ENCODE results near the gene EFHD2.

Gene EFHD2

GRCh38 chr1:15445390-15446122 is 35.9 kb downstream of the EFHD2 start:
- DNase-seq (ENCODE audit: low read depth): no peak
- TF ChIP-seq CTCF (IDR thresholded peaks at IDR 0.05; ENCODE audit: low read length, missing control alignments): no peak
- H3K4me3 ChIP-seq (replicated peaks; ENCODE audit: low read depth, low read length): no peak overlapping the region

GRCh38 chr1:15446212-15446611 is 36.5 kb downstream of the EFHD2 start:
- DNase-seq (ENCODE audit: low read depth): no peak
- H3K4me3 ChIP-seq (replicated peaks; ENCODE audit: low read depth, low read length): no peak overlapping the region
- no peak for TF ChIP-seq CTCF (IDR thresholded peaks at IDR 0.05; ENCODE audit: low read length, missing control alignments)

GRCh38 chr1:15448877-15449462 is 39.3 kb downstream of the EFHD2 start:
- DNase-seq (ENCODE audit: low read depth): no peak
- TF ChIP-seq CTCF (IDR thresholded peaks at IDR 0.05; ENCODE audit: low read length, missing control alignments): no peak
- no peak overlapping the region for H3K4me3 ChIP-seq (replicated peaks; ENCODE audit: low read depth, low read length)

- no peak overlapping the region for H3K4me3 ChIP-seq (replicated peaks; ENCODE audit: low read depth, low read length)
- no peak for TF ChIP-seq CTCF (IDR thresholded peaks at IDR 0.05; ENCODE audit: low read length, missing control alignments)
- DNase-seq (ENCODE audit: low read depth): no peak
These were observed 39.9 kb downstream of the EFHD2 start for GRCh38 chr1:15449567-15449966.

GRCh38 chr1:15451014-15451722 is 41.5 kb downstream of the EFHD2 start:
- no peak for TF ChIP-seq CTCF (IDR thresholded peaks at IDR 0.05; ENCODE audit: low read length, missing control alignments)
- DNase-seq (ENCODE audit: low read depth): no peak
- H3K4me3 ChIP-seq (replicated peaks; ENCODE audit: low read depth, low read length): no peak overlapping the region

- H3K4me3 ChIP-seq (replicated peaks; ENCODE audit: low read depth, low read length): no peak overlapping the region
- no peak for DNase-seq (ENCODE audit: low read depth)
- no peak for TF ChIP-seq CTCF (IDR thresholded peaks at IDR 0.05; ENCODE audit: low read length, missing control alignments)
These were observed 42.5 kb downstream of the EFHD2 start for GRCh38 chr1:15452216-15452615.
